Measurements from ENCODE around the gene PIGS.
"Not testable (repeated sequence)": the region's sequence is repeated elsewhere in the genome, so short reads cannot be mapped to it uniquely, and the experiment has no call there.

The PIGS gene

GRCh38 chr17:28528327-28529012 is 42.9 kb downstream of the PIGS start:
- no peak for DNase-seq

- DNase-seq: no peak
These were observed 43.5 kb downstream of the PIGS start for GRCh38 chr17:28527859-28528258.

- no peak for DNase-seq
These were observed 44.1 kb downstream of the PIGS start for GRCh38 chr17:28527181-28527681.

DNA sequence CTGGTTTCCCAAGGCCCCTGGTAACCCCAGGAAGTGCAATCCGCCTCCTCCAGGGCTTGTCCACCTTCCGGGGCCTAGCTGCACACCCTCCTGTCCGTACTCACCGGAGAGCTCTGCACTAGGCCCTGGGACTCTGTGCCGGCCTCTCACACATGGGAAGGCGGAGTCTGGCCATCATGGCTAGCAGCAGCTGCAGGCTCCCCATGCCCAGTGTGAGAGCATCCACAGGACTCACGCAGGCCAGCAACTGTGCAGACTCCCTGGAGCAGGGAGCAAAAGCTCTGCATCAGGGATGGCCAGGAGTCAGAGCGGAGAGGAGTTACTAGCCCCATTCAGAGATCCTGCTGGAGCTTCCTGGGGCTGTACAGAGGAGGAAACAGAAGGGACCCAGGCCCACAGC is 44.9 kb downstream of the PIGS start:
- DNase-seq: no peak

DNA sequence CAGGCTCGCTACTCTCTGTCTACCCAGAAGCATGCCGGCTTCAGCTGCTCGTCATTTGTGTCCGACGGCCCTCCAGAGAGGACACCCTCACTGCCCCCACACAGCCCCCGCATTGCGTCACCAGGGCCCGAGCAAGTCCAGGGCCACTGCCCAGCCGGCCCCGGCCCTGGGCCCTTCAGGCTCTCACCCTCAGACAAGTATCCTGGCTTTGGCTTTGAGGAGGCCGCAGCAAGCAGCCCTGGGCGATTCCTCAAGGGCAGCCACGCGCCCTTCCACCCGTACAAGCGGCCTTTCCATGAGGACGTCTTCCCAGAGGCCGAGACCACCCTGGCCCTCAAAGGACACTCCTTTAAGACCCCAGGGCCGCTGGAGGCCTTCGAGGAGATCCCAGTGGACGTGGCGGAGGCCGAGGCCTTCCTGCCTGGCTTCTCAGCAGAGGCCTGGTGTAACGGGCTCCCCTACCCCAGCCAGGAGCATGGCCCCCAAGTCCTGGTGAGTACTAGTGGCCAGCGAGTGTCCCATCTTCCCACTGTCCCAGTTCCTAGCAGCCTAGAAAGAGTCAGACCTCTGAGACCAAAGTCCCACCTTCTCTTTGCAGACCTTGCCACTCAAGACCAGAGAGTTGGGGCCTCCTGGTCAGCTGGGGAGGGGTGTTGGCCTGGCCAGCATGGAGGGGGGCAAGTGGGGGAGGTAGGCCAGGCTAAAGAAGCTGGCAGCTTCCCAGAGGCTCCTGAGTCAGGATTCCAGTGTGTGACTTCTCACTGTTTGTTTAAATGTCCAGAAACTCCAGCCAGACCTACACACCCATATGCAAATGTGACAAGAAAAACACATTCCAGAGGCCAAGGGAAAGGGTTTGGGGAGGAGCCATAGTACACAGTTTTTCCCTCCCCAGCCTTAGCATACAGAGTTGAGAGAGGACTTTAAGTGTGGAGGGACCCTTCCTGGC is 46.6 kb downstream of the PIGS start:
- DNase-seq: no peak

DNA sequence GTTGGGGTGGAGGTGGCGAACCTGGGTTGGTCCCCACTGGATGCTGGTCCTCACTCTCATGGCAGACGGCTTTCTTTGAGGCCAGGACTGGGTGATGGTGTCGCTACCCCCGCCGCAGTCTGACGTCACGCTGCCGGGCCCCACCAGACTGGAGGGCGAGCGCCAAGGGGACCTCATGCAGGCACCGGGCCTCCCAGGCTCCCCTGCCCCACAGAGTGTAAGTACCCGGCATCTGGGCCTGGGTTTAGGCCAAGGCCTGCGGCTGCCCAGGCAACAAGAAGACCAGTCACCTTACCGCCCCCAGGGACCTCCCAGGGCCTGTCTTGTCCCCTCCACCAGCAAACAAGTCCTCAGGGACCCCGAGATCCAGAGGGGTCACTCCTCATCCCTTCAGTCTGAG is 47.4 kb downstream of the PIGS start:
- DNase-seq: no peak

DNA sequence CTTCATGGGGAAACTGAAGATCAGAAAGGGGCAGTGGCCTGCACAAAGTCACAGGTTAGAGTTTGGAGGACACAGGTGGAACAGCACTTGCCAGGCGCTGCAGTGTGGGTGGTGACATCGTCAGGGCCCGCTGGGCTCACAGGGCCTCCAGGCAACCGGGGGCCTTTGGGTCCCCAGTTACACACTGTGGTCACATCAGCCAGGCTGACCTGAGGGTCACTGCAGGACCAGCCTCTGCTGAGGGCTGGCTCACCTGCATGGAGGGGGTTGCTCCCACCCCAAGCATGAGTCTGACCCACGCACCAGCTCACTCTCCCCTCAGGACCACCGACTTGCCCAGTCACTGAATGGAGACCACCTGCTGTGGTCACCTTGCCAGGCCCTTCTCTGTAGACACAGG is 48.1 kb downstream of the PIGS start:
- no peak for DNase-seq

- not testable (repeated sequence) for DNase-seq
These were observed 49.0 kb downstream of the PIGS start for GRCh38 chr17:28522281-28522680.

- no peak for DNase-seq
These were observed 49.8 kb downstream of the PIGS start for GRCh38 chr17:28521311-28522085.

DNA sequence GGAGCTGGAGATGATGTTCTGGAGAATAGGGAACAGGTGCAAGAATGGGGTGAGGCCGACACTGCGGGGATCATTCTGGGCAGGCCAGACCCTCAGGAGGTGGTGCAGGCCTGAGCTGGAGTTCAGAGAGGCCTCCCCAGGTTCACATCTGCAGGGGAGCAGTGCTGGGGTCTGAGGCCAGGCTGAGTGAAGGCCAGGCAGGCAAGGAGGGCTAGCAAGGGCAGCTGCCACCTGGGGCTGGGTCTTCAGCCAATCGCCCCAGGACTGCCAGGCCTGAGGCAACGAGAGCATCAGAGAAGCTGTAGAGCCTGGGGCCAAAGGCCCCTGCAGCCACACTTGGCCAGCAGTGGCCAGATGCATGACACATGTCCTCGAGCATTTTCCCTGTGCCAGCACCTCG is 50.6 kb downstream of the PIGS start:
- no peak for DNase-seq

- no peak for DNase-seq
These were observed 52.1 kb downstream of the PIGS start for GRCh38 chr17:28519236-28519635.

- DNase-seq: no peak
These were observed 52.7 kb downstream of the PIGS start for GRCh38 chr17:28518578-28518977.

DNA sequence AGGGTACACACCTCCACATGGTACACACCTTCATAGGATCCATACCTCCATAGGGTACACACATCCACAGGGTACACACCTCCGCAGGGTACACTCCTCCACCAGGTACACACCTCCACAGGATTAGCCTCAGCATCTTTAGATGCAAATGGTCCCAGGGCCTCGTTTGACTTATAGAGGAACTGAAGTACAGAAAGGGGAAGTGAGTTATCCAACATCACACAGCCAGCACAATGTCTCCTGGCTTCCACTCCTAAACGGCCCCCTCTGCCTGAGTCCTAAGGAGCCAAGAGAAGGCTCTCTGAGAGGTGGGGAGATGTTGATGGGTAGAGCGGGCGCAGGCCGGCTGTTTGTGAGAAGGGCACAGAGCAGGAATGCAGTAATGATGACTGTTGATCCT is 53.2 kb downstream of the PIGS start:
- no peak for DNase-seq

DNA sequence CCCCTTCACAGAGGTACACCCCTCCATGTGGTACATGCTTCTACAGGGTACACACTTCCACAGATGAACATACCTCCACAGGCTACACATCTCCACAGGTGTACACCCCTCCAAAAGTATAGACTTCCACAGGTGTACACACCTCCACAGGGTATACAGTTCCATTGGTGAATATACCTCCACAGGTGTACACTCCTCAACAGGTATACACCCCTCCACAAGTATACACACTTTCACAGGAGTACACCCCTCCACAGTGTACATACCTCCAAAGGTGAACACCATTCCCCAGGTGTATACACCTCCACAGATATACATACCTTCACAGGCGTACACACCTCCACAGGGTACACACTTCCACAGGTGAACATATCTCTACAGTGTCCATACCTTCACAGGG is 55.8 kb downstream of the PIGS start:
- no peak for DNase-seq

GRCh38 chr17:28514561-28515002 is 56.7 kb downstream of the PIGS start:
- no peak for DNase-seq

DNA sequence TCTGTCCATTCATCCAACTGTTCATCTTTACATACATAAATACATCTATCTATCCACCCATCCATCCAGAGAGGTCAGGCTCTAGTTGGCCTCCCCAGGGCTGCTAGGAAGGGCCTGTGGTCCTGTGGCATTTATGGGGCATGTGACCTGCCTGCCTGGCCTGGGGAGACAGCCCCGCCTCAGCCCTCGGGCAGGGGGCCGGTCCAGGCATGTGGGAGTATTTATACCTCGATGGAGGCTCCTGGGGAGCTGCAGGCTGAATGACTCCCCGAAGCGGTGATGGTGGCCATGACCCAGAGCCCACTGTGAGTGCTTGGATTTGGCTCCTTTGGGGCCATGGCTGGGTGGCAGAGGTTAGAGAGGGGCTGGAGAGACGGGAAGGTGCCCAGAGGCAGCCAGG is 57.8 kb downstream of the PIGS start:
- no peak for DNase-seq

GRCh38 chr17:28511858-28512461 is 59.4 kb downstream of the PIGS start:
- no peak for DNase-seq

DNA sequence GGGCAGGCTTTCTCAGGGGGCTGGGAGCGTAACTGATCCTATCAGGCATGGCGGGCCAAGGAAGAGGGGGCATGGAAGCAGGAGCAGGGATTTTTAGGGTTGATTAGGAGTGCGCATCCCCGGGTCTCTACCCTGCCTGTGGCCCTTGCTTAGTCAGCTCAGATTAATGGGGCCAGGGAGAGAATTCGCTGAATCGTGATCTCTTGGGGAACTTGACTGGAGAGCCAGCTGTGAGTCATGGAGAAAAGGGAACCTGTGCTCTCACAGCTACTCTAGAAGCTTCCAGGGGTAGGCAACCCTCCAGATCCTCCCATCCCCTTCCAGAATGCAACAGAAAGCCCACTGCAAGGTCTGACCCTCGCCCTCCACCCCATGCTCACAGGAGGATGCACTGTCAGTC is 61.5 kb downstream of the PIGS start:
- DNase-seq: no peak

GRCh38 chr17:28508211-28508724 is 63.1 kb downstream of the PIGS start:
- no peak for DNase-seq

DNA sequence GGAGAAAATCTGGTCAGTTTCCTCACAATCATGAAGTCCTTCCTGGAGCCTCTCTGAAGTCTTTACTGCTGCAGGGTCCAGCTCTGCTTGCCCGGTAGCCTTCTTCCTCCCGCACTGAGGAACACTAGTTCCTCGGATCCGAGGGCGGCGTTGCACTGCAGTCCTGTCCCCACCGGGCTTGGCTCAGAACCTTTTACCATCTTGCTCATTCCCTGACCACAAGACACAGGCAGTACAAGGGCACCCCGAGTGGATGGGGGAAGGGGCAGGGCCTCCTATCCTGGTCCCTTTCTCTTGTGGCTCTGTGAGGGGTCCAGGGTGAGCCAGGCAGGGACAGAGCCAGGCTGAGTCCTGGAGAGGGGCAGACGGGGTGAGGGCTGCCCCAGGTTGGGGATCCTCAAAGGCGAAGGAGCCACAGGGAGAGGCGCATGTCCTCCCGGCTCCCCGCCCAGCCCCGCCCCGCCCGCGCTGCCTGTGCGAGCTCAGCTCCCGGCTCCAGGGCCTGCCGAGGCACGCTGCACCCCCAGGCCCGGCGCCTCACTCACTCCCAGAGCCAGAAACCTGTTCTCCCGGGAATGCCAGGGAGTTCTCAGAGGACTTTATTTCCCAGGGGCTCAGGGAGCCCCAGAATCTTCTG is 63.6 kb downstream of the PIGS start:
- DNase-seq: no peak

- DNase-seq: no peak
These were observed 64.4 kb downstream of the PIGS start for GRCh38 chr17:28506763-28507487.

Measured in CD4-positive, alpha-beta T cell treated with Interleukin-10 for 1 hour (primary cell).